K562 (cell line): ENCODE measurements around the gene TLDC2.

Experiments used
- ARNT ChIP-seq, 2 experiments: fragments of 450-650 bp; IDR thresholded peaks; 2 replicates each; pipeline ENCODE4 v1.6.1; 2016; ENCODE audit warnings: mild to moderate bottlenecking in 1 of 2
- GABPA ChIP-seq: fragments of 200-800 bp; sonication (Bioruptor generic); conservative IDR thresholded peaks from 2 replicates; pipeline ENCODE4 v1.6.1; 2016; ENCODE audit warnings: low read depth, missing genetic modification characterization, missing compliant biosample characterization
- NRF1 ChIP-seq, 2 experiments: fragments of 450-650 bp; IDR thresholded peaks in 1 of 2; conservative IDR thresholded peaks in 1 of 2; 2 replicates each; pipeline ENCODE4 v1.6.1; 2014; ENCODE audit warnings: mild to moderate bottlenecking in 2 of 2
- RFX5 ChIP-seq: IDR thresholded peaks from 2 replicates; pipeline ENCODE4 v1.6.1; 2011; ENCODE audit warnings: low read depth, mild to moderate bottlenecking, improper control_type of control experiment, low read length
- TAL1 ChIP-seq: fragments of 450-650 bp; IDR thresholded peaks from 2 replicates; pipeline ENCODE4 v1.6.1; 2016; ENCODE audit warnings: mild to moderate bottlenecking
- TF ChIP-seq, protein P1 (sequence below), 3 experiments: IDR thresholded peaks in 2 of 3; conservative IDR thresholded peaks in 1 of 3; 2 replicates each; pipeline ENCODE4 v1.5.1; 2011 to 2012; ENCODE audit warnings: low read length in 3 of 3, mild to moderate bottlenecking in 3 of 3, control low read depth in 2 of 3, improper control_type of control experiment in 1 of 3, inconsistent platforms in 1 of 3, low read depth in 1 of 3, mixed read lengths in 1 of 3, moderate library complexity in 1 of 3; ENCODE audit not compliant: insufficient read depth in 2 of 3

DNA sequence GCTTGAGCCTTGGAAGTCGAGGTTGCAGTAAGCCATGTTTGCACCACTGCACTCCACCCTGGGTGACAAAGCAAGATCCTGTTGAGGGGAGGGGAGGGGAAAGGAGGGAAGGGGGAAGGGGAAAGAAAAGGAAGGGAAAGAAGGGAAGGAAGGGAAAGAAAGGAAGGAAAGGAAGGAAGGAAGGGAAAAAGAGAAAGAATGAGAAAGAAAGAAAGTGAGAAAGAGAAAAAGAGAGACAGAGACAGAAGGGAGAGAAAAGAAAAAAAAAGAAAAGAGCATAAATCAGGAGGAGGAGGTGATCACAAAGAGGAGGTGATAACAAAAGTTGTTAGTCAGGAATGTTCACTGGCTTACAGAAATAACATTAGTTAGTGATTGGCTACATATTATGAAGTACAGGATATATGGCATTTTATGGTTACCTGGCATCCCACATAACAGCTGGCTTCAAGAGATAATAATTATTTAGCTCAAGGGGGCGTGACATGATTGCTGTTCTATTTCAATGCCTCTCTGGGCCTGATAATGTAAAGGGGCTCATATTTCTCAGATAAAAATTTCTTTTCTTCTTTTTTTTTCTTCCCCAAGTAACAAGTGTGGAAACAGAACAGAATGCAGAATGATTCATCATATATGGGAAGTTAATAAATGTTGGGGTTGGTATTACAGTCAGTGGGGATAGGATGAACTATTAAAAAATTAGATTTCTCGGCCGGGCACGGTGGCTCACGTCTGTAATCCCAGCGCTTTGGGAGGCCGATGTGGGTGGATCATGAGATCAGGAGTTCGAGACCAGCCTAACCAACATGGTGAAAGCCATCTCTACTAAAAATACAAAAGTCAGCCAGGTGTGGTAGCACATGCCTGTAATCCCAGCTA lies 48.5 kb downstream of the TLDC2 start:
- TF ChIP-seq TAL1 (peak; percentile 64), ARNT (IDR thresholded peaks at IDR 0.05) (peak in 1 of 2 experiments; percentile 78; a peak in 1 of 4 replicates), RFX5 (no peak), NRF1 (conservative IDR thresholded peaks at IDR 0.05 in 1 of 2, IDR thresholded peaks at IDR 0.05 in 1 of 2) (no peak), GABPA (tag) (no peak)
- TF ChIP-seq, protein P1, sequence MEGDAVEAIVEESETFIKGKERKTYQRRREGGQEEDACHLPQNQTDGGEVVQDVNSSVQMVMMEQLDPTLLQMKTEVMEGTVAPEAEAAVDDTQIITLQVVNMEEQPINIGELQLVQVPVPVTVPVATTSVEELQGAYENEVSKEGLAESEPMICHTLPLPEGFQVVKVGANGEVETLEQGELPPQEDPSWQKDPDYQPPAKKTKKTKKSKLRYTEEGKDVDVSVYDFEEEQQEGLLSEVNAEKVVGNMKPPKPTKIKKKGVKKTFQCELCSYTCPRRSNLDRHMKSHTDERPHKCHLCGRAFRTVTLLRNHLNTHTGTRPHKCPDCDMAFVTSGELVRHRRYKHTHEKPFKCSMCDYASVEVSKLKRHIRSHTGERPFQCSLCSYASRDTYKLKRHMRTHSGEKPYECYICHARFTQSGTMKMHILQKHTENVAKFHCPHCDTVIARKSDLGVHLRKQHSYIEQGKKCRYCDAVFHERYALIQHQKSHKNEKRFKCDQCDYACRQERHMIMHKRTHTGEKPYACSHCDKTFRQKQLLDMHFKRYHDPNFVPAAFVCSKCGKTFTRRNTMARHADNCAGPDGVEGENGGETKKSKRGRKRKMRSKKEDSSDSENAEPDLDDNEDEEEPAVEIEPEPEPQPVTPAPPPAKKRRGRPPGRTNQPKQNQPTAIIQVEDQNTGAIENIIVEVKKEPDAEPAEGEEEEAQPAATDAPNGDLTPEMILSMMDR (IDR thresholded peaks at IDR 0.05 in 2 of 3, conservative IDR thresholded peaks at IDR 0.05 in 1 of 3; ENCODE audit: insufficient read depth in 2 of 3, low read depth in 1 of 3, low read length in 3 of 3): no peak
